GM19452 (cell line): ENCODE data around the gene DISP3.
"Not testable (repeated sequence)": the region's sequence is repeated elsewhere in the genome, so short reads cannot be mapped to it uniquely, and the experiment has no call there.

Experiments
- ATAC-seq: cut with Tn5 transposase; IDR thresholded peaks from one replicate; pipeline ENCODE4 v1.9.1; 2021; ENCODE audit not compliant: unreplicated experiment

The DISP3 gene

DNA sequence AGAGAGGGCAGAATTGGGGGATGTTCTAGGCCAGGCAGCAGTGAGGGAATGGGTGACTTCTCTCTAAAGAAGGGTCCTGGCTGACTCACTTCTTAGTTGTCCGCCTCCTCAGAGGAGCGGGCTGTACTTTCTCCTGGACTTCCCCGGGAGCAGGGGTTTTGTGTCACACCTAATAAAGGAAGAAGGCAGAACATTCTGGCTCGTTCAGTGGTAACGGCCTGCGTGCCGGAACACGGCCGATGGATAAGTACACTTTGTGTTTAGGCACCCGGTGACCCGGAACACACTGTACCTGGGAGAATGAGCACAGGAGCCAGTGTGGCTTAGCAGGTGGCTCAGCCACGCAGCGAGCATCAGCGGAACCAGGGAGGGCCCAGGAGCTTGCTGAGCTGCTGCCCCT, 90.6 kb downstream of the DISP3 start:
- no peak for ATAC-seq

DNA sequence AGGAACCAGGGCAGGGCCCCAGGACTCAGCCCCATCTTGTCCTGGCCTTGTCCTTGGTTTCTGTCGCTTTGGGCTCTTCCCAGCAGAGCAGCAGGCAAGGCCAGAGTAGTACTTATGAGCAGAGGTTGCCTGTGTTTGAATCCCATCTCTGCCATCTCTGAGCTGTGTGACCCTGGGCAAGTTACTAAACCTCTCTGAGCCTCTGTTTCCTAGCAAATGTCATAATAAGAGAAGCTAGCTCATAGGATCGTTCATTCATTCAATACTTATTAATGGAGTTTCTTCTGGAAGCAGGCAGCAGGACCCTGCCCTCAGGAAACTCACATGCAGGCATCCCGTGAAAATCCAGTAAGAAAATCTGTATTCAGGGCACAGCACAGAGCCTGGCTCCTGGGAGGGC, 91.0 kb downstream of the DISP3 start:
- no peak for ATAC-seq

DNA sequence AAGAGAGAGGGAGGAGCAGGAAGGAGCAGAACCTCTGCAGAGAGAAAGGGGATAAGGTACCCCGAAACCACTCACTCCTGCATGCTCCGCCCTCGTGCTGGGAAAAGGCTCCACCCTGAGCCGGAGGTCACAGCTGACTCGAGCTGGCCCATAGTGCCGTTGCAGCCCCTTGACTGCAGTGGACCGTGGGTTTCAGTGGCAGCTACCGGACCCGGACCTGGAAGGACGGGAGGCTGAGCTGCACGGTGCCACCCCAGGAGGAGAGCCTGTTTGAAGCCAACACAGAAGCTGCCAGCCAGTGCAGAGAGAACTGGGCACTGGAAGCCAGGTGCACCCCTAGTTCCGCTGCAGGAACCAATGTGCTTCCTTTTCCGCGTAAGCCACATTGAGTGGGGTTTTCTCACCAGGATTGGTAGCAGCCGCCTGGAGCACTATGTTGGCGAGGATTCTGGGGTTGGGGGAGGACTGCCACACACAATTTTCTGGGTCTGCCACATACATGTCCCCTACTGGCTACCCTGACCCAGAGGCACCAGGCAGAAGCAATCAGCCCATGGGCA, 91.9 kb downstream of the DISP3 start:
- ATAC-seq = no peak

DNA sequence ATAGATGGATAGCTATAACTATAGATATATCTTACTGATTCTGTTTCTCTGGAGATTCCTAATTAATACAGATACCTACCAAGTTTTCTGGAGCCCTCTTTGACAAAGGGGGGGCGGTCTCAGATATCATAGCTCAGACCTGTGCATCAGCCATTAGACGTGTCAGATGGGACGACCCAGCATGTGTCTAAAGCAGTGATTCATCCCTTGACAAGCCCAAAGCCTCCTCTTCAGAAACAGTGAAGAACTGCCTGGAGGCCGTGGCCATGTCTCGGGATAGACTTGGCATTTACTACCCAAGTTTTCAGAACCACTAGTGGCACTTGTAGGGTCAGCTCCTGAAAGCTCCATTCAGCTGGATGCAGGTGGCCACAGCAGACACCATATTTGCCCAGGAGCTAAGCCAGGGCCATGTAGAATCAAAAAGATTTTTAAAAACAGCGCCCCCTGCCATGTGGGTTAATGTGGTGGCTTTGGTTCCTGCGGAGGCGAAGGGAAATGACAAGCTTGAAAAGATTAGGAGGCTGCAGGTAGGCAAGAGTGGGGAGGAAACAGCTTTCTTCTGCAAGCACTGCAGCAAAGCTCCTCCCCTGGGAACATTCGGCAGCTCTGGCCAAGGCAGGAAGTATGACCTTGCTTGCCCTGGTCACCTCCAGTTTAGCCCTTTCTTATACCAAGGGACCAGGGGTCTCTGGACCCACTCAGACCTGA, 93.1 kb downstream of the DISP3 start:
- ATAC-seq = no peak

DNA sequence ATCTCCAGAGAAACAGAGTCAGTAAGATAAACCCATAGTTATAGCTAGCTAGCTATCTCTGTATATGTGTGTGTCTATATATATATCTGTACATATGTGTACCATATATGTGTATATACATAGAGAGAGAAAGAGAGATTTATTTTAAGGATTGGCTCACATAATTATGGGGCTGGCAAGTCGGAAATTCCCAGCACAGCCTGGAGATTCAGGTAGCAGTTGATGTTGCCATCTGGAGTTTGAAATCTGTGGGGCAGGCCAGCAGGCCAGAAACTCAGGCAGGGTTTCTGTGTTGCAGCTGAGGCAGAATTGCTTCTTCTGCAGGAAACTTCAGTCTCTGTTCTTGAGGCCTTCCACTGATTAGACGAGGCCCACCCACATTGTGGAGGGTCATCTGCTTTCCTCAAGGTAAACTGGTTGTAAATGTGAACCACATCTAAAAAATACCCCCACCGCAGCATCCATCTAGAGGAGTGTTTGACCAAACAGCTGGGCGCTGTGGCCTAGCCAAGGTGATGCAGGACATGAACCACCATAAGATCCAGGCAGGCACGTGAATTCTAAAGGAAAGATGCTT, 94.2 kb downstream of the DISP3 start:
- ATAC-seq = no peak

DNA sequence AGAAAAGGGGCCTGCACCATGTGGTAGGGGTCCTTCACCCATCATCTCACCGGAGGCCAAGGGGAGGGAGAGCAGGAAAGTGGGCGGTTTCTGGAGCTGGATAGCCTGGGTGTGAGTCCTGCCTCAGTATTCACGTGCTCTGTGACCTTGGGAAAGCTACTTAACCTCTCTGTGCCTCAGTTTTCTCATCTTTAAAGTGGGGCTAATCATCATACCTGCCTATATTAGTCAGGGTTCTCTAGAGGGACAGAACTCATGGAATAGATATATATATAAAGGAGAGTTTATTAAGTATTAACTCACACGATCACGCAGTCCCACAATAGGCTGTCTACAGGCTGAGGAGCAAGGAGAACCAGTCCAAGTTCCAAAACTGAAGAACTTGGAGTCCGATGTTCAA, 96.6 kb downstream of the DISP3 start:
- no peak for ATAC-seq

DNA sequence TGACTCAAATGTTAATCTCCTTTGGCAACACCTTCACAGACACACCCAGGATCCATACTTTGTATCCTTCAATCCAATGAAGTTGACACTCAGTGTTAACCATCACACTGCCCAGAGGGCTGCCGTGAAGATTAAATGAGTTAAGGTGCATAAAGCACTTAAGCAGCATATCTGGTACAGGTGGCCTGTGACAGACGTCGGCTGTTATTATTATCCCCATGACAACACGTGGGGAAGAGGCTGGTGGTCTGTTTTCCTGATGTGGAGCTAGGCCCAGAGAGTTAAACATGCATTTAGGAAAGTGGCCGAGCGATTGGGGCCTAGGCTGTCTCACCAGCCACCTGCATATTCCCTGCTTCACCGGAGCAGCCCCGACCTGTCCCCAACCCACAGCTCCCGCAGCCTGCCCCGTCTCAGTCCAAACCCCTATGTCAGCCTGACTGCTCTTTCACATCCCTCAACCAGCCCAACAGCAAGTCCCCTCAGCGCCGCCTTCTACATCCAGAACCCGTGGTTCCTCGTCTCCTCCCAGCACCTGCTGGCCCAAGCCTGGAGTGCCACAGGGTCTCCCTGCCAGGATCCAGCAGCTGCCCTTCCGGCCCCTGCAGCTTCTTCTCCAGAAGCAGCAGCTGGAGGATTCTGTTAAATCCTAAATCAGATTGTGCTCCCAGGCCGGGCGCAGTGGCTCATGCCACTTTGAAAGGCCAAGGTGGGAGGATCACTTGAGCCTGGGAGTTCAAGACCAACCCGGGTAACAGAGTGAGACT, 97.3 kb downstream of the DISP3 start:
- no peak for ATAC-seq

DNA sequence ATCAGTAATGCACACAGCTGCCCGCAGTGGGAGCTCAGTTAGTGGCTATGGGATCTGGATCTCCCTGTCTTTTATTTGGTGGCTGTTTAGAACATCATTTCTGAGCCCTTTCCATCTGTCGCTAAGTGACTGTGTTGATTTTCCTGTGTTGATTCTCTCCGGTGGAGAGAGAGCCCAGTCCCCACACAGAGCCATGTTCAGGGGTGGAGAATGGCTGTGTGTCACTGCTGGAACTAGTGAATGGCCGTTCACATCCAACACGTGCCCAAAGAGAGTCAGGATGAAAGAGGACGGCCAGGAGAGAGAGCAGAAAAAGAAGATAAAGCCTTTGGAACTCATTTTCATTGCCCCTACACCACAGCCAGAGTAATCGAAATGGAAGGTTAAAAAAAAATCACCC, 99.0 kb downstream of the DISP3 start:
- no peak for ATAC-seq

DNA sequence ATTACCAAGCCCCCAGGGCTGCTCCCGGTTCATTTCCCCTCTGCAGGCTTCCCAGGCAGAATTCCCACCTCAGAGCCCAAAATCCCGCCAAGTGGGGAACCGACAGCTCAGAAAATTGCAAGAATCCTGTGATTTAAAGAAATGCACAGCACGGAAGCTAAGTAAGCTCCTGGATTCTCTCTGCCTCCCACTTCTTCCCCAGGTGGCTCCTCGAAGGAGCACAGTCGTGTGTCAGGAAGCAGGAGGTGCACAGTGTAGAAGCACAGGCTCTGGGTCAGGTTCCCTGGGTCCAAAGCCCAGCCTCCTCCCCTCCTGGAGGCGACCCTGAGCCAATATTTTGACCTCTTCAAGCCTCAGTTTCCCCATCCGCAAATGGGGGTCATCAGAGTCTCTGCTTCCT, 100.6 kb downstream of the DISP3 start:
- no peak for ATAC-seq

DNA sequence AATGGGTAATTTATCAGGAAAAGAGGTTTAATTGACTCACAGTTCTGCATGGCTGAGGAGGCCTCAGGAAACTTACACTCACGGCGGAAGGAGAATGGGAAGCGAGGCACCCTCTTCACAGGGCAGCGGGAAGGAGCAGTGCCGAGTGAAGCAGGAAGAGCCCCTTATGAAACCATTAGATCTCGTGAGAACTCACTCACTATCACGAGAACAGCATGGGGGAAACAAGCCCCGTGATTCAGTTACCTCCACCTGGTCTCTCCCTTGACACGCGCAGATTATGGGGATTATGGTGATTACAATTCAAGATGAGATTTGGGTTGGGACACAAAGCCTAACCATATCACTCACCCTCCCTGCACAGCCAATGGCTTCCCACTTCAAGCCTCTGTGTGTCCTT, 101.1 kb downstream of the DISP3 start:
- ATAC-seq = not testable (repeated sequence)

DNA sequence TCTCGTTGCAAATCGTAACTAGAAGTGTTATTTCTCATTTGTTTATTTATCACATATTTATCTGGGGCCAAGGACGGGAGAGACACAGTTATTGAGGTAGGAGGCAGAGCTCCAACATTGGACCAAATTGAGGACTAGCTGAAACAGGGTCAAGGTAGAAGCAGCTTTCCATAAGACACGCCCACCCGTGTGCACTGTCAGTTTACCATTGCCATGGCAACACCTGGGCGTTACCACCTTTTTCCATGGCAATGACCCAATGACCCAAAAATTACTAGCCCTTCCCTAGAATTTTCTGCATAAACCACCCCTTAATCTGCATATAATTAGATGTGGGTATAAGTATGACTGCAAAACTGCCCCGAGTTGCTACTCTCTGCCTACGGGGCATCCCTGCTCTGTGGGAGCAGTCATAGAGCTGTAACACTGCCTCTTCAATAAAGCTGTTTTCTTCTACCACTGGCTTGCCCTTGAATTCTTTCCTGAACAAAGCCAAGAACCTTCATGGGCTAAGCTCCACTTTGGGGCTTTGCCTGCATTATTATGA, 102.6 kb downstream of the DISP3 start:
- no peak for ATAC-seq

DNA sequence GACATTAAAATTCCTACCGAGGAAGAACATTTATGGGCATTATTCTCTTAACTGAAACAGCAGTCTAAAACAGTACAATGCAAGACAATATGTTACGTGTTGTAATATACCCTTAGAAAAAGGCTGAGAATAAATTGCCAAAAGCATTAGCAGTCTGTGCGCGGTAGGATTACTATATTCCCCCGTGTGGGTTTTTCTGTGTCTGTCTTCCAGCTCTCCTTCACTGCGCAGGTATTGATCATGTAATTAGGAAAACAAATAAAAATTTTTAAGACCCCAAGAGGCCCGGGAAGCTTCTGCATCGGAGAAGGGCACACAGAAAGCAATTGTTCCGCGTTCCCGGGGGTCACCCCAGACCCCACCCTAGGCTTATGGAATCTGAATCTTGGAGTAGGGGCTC, 106.4 kb downstream of the DISP3 start:
- no peak for ATAC-seq
